ENCODE data around the gene STAP2.
"Not testable (repeated sequence)": the region's sequence is repeated elsewhere in the genome, so short reads cannot be mapped to it uniquely, and the experiment has no call there.

STAP2 gene

GRCh38 chr19:4357095-4357797, 18.6 kb upstream of the STAP2 start:
- no peak for DNase-seq

DNA sequence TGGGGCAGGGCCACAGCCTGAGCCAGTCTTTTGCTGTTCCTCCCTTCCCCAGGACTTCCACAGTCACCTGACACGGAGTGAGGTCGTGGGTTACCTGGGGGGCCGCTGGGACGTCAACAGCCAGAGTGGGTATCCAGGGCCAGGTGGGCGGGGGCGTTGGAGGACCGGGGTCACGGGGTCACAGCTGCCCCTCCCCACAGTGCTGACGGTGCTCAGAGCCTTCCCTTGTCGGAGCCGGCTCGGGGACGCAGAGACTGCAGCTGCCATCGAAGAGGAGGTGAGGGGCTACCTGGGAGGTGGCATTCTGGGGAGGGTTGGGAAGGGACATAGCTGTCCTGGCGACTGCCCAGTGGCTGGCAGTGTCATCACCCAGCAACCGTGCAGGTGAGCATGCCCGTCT, 16.3 kb upstream of the STAP2 start:
- no peak for DNase-seq

- DNase-seq, result no peak
These were observed 15.7 kb upstream of the STAP2 start for GRCh38 chr19:4354282-4354681.

DNA sequence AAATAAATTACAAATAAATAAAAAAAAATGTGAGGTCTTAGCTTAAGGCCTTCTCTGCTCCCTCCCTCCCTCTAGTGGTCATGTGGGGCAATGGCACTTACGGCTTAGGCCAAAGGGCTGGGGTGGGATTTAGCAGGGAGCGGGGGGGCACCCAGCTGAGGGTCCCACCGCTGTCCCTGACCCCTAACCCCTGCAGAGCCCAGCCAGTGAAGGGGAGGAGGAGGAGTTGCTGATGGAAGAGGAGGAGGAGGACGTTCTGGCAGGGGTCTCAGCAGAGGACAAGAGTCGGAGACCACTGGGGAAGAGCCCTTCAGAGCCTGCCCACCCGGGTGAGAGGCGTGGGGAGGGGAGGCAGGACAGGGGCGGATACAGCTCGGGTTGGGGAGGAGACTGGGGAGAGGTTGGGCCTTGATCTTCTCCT, 14.1 kb upstream of the STAP2 start:
- DNase-seq, result peak; percentile 64 to 80 (median 72)

GRCh38 chr19:4350726-4351125, 12.1 kb upstream of the STAP2 start:
- DNase-seq, result no peak

DNA sequence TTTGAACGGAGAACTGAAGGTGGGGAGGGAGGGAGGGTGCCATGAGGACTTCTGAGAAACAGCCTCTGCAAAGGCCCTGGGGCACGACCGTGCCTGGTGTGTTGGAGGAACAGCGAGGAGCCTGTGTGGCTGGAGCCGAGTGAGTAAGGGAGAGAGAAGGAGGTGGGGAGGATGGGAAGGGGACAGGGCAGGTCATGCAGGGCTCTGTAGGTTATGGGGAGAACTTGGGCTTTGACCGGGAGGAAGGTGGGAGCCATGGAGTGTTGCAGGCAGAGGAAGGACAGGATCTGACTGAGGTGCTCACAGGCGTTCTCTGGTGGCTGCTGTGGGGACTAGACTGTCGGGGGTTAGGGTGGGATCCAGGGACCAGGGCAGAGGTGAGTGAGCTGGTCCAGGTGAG, 11.5 kb upstream of the STAP2 start:
- DNase-seq, result no peak

- DNase-seq, result not testable (repeated sequence)
These were observed 10.6 kb upstream of the STAP2 start for GRCh38 chr19:4349225-4349624.

- peak; percentile 78 to 88 (median 87) for DNase-seq
These were observed 8.9 kb upstream of the STAP2 start for GRCh38 chr19:4347521-4347920.

- no peak for DNase-seq
These were observed 7.4 kb upstream of the STAP2 start for GRCh38 chr19:4346020-4346383.

DNA sequence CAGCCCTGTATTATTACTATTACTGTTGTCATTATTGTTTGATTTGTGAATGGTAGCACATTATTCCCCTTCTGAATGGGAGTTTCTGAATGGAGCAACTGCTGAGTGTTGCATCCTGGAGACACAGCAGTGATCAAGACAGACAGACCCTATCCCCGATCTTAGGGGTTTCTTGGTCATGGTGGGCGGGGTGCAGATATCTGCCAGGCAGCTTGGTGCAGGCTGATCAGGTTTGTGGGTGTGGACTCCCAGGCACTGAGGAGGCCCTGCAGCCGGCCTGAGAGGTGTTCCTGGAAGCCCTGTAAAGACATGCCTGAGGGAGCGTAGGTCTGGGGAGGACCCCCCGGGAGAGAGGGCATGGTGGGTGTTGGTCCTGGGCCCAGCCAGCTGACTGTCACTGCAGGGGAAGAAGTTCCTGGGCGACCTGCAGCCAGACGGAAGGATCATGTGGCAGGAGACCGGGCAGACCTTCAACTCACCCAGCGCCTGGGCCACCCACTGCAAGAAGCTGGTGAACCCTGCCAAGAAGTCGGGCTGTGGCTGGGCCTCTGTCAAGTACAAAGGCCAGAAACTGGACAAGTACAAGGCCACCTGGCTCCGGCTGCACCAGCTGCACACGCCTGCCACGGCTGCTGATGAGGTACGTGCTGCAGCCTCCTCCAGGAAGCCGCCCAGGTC, 6.9 kb upstream of the STAP2 start:
- DNase-seq, result no peak

GRCh38 chr19:4343370-4344307, 5.0 kb upstream of the STAP2 start, which contains the start of gene MPND:
Gene MPND, plus strand, starts transcription at chr19:4343562. Its CDS starts 32 bp downstream, at chr19:4343594.
- DNase-seq, result peak; percentile 89 to 97 (median 92)

- peak; percentile 97 to 100 (median 99) for DNase-seq
These were observed 4.2 kb upstream of the STAP2 start for GRCh38 chr19:4342615-4343369.

DNA sequence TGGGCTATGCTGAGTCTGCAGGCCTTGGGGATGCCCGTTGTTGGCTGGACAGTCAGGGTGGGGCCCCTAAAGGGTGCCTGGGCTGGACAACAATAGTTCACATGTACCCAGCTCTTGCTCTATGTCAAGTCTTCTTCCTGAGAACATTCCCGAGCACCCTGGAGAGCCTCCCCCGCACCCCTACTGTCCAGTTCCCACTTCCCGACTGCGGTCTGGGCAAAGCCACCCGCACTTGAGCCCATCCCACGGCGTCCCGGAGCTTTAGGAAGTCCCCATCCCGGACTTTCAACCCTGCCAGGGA, 3.6 kb upstream of the STAP2 start:
- no peak for DNase-seq

- no peak for DNase-seq
These were observed 654 bp downstream of the STAP2 start for GRCh38 chr19:4337906-4338440.

DNA sequence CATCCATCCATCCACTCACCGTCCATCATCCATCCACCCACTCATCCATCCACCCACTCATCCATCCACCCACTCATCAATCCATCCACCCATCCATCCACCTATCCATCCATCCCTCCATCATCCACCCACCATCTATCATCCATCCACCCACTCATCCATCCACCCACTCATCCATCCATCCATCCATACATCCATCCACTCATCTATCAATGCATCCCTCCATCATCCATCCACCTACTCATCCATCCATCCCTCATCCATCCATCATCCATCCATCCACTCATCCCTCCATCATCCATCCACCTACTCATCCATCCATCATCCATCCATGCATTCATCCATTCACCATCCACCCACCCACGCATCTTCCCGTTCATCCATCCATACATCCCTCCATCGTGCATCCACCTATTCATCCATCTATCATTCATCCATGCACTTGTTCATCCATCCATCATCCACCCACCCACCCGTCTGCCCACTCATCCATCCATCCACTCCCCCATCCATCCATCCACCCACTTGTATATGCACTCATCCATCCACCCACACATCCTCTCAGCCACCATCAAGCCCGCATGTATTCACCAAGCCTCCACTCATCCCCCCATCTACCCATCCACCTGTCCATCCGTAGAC, 3.6 kb downstream of the STAP2 start:
- DNase-seq, result no peak

DNA sequence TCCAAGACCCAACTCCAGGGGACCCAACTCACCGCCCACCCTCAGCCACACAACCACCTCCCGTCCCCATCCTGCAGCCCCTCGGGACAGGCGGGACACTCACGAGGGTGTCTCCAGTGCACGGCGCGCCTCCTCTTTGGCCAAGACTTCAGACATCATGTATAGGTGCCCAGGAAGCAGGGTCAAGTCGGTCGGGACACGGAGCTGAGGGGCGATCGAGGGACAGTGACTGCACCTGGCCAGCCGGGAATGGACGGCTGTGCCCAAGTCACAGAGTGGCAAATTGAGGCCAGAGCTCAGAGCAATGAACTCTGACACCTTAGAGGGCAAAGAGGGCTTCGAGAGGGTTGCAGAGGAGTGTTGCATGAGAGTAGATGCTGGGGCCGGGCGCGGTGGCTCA, 8.8 kb downstream of the STAP2 start:
- no peak for DNase-seq

DNA sequence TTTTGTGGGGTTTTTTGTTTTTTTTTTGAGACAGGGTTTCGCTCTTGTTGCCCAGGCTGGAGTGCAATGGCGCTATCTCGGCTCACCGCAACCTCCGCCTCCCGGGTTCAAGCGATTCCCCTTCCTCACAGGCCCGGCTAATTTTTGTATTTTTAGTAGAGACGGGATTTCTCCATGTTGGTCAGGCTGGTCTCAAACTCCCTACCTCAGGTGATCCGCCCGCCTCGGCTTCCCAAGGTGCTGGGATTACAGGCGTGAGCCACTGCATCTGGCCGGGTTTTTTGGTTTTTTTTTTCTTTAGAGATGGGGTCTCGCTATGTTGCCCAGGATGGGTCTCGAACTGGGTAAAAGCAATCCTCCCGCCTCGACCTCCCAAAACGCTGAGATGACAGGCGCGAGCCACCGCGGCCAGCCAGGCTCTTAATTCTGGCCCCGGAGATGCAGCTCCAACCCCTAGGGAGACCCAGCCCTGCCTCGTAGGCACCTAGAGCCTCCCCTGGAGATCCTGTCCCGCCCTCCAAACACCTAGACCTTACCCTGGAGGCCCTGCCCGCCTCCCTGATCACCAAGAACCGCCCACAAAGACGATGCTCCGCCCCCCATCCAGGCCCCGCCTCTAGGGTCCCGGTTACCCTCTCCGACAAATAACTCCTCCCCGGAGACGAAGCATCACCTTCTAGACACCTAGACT, 9.5 kb downstream of the STAP2 start:
- not testable (repeated sequence) for DNase-seq

DNA sequence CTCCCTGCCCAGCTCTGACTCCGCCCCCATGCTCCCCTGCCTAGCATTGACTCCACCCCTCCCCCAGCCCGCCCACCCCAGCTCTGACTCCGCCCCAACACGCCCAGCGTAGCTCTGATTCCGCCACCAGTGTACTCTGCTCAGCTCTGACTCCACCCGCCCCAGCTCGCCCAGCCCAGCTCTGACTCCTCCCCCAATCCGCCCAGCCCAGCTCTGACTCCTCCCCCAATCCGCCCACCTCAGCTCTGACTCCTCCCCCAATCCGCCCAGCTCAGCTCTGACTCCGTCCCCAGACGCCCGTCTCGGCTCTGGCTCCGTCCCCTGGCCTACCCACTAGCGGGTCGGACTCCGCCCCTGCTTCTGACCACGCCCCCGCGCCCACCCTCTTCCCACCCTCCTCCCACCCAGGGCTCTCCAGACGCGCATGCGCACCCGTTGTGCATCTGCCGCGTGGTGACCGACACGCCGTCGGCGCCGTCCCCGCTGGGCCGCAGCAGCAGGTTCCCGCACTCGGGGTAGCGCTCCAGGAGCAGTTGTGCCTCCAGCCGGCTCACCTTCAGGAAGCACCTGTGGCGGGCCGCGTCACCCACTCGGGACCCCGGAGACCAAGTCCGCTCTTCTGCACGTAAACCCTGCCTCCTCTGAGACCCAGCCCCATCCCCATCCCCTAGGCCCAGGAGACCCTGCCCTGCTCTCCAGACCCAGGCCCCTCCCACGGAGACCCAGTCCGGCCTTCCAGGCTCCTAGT, 10.2 kb downstream of the STAP2 start:
- DNase-seq, result peak; percentile 78 to 94 (median 94)

- DNase-seq, result no peak
These were observed 10.8 kb downstream of the STAP2 start for GRCh38 chr19:4327877-4328242.

DNA sequence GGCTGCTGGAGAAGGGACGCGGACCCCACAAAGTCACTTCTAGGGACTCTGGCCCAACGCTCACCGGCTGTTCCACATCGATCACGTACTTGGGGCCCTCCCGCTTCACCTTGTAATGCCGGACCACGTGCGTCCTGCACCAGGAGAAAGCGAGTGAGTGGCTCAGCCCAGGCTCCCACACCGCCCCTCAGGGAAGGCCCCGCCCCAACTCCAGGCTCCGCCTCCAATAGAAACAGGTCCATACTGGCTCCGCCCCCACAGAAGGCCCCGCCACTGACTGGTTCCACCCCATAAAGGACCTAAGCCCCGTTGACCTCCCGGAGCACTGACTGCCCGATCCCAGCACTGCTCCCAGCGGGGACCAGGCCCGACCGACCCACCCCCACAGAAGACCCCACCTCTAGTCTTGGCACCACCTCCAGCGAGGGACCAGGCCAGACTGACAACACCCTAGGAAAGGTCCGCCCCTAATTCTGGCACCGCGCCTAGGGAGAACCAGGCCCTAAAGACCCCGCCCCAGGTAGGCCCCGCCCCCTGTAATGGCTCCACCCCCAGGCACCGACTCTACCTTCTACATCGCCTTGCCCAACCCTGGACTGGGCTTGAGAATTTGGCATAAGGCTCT, 11.3 kb downstream of the STAP2 start:
- peak; percentile 34 to 68 (median 53) for DNase-seq

All from suppressor macrophage (primary cell).